Mesendoderm (in vitro differentiated cells): ENCODE measurements around the gene TIMP4.

Experiments
- DNase-seq: peaks from one replicate; pipeline ENCODE4 v3.0.0; 2013
- H2AK5ac ChIP-seq: 2 replicates; pipeline ENCODE4 v1.6.1; 2013; ENCODE audit warnings: low read length, inconsistent platforms
- H2BK120ac ChIP-seq: 2 replicates; pipeline ENCODE4 v1.6.1; 2013; ENCODE audit warnings: low read depth, mild to moderate bottlenecking, low read length, moderate library complexity, mixed read lengths
- H2BK15ac ChIP-seq: replicated peaks from 2 replicates; pipeline ENCODE4 v1.6.1; 2013; ENCODE audit warnings: low read depth, mild to moderate bottlenecking, moderate library complexity
- H2BK5ac ChIP-seq: 2 replicates; pipeline ENCODE4 v1.6.1; 2013; ENCODE audit warnings: low read length, inconsistent platforms
- H3K18ac ChIP-seq: 2 replicates; pipeline ENCODE4 v1.6.1; 2013; ENCODE audit warnings: mild to moderate bottlenecking, low read length, mixed read lengths
- H3K23ac ChIP-seq: one replicate; pipeline ENCODE4 v1.6.1; 2013; ENCODE audit warnings: low read length
- H3K27ac ChIP-seq: 2 replicates; pipeline ENCODE4 v1.5.1; 2013; ENCODE audit warnings: low read depth, mild to moderate bottlenecking, inconsistent platforms, low read length, moderate library complexity
- H3K27me3 ChIP-seq: 2 replicates; pipeline ENCODE4 v1.6.1; 2013; ENCODE audit warnings: low read length, control low read depth, mild to moderate bottlenecking, inconsistent platforms; ENCODE audit not compliant: insufficient read depth, poor library complexity
- H3K36me3 ChIP-seq: 2 replicates; pipeline ENCODE4 v1.6.1; 2013; ENCODE audit warnings: low read length, inconsistent platforms; ENCODE audit not compliant: control insufficient read depth, insufficient read depth
- H3K4ac ChIP-seq: one replicate; pipeline ENCODE4 v1.6.1; 2013; ENCODE audit warnings: low read depth, mild to moderate bottlenecking, low read length, moderate library complexity
- H3K4me1 ChIP-seq: 2 replicates; pipeline ENCODE4 v1.6.1; 2013; ENCODE audit warnings: low read depth, low read length, inconsistent platforms; ENCODE audit not compliant: control insufficient read depth
- H3K4me2 ChIP-seq: 2 replicates; pipeline ENCODE4 v1.6.1; 2013; ENCODE audit warnings: low read length
- H3K4me3 ChIP-seq: 2 replicates; pipeline ENCODE4 v1.5.1; 2013; ENCODE audit warnings: mild to moderate bottlenecking, low read length
- H3K56ac ChIP-seq: one replicate; pipeline ENCODE4 v1.6.1; 2013; ENCODE audit warnings: low read length
- H3K79me1 ChIP-seq: 2 replicates; pipeline ENCODE4 v1.6.1; 2013; ENCODE audit warnings: low read length, inconsistent platforms
- H3K79me2 ChIP-seq: 2 replicates; pipeline ENCODE4 v1.6.1; 2013; ENCODE audit warnings: mild to moderate bottlenecking, low read length; ENCODE audit not compliant: control insufficient read depth, insufficient read depth
- H3K9ac ChIP-seq: 2 replicates; pipeline ENCODE4 v1.6.1; 2013; ENCODE audit warnings: low read length, inconsistent platforms
- H4K5ac ChIP-seq: one replicate; pipeline ENCODE4 v1.6.1; 2013; ENCODE audit warnings: low read length
- H4K8ac ChIP-seq: one replicate; pipeline ENCODE4 v1.6.1; 2013; ENCODE audit warnings: low read depth, mild to moderate bottlenecking, control low read depth, low read length, moderate library complexity
- WGBS: extraction: QIAGEN DNeasy Blood & Tissue Kit; methylation state at CpG from one replicate; pipeline ENCODE4 v1.1.7; 2013; ENCODE audit warnings: low lambda C conversion rate, missing lambda C conversion rate; ENCODE audit not compliant: insufficient coverage; ENCODE audit errors: extremely low coverage; 5-methylcytosine and 5-hydroxymethylcytosine counted together

TIMP4 gene

GRCh38 chr3:12155264-12155663, 3.4 kb downstream of the TIMP4 start:
- Histone ChIP-seq H3K4me3 (no peak overlapping the region), H3K56ac (no peak overlapping the region), H3K27me3 (no peaks in the 10 kb centered on the region), H3K23ac (no peak overlapping the region), H3K4me1 (peaks cover 4% of the 10 kb centered on the region), H3K36me3 (no peaks in the 10 kb centered on the region), H2BK5ac (no peak overlapping the region), H3K4ac (no peak overlapping the region), H2AK5ac (no peak overlapping the region), H3K18ac (no peak overlapping the region), H4K8ac (no peak overlapping the region), H3K9ac (no peak overlapping the region), H4K5ac (no peak overlapping the region), H3K79me2 (no peaks in the 10 kb centered on the region), H3K27ac (no peak overlapping the region), H2BK15ac (no peak overlapping the region), H2BK120ac (no peak overlapping the region), H3K4me2 (no peak overlapping the region), H3K79me1 (no peaks in the 10 kb centered on the region)
- no peak for DNase-seq

GRCh38 chr3:12154151-12154550, 4.6 kb downstream of the TIMP4 start:
- Histone ChIP-seq H3K79me2 (no peaks in the 10 kb centered on the region), H3K36me3 (no peaks in the 10 kb centered on the region), H3K27me3 (no peaks in the 10 kb centered on the region), H3K27ac (no peak overlapping the region), H3K9ac (no peak overlapping the region), H2AK5ac (no peak overlapping the region), H3K56ac (no peak overlapping the region), H3K18ac (no peak overlapping the region), H2BK15ac (no peak overlapping the region), H3K4ac (no peak overlapping the region), H2BK120ac (no peak overlapping the region), H4K8ac (no peak overlapping the region), H3K4me3 (no peak overlapping the region), H3K79me1 (no peaks in the 10 kb centered on the region), H3K4me1 (peaks cover 2% of the 10 kb centered on the region), H4K5ac (no peak overlapping the region), H3K4me2 (no peak overlapping the region), H3K23ac (no peak overlapping the region), H2BK5ac (no peak overlapping the region)
- no peak for DNase-seq
- WGBS: no CpG with 5 or more reads among the region's 1 CpG

GRCh38 chr3:12150112-12150511, 8.6 kb downstream of the TIMP4 start:
- WGBS: no CpG with 5 or more reads among the region's 2 CpGs

GRCh38 chr3:12149029-12149428, 9.7 kb downstream of the TIMP4 start:
- Histone ChIP-seq H2AK5ac (no peak overlapping the region), H3K79me2 (no peaks in the 10 kb centered on the region), H3K4me2 (no peak overlapping the region), H3K4me1 (no peaks in the 10 kb centered on the region), H3K4ac (no peak overlapping the region), H3K23ac (no peak overlapping the region), H2BK5ac (no peak overlapping the region), H3K9ac (no peak overlapping the region), H3K56ac (no peak overlapping the region), H3K27me3 (no peaks in the 10 kb centered on the region), H2BK15ac (no peak overlapping the region), H3K36me3 (no peaks in the 10 kb centered on the region), H3K18ac (no peak overlapping the region), H4K8ac (no peak overlapping the region), H4K5ac (no peak overlapping the region), H3K4me3 (no peak overlapping the region), H2BK120ac (no peak overlapping the region), H3K27ac (no peak overlapping the region), H3K79me1 (no peaks in the 10 kb centered on the region)
- WGBS: no CpG with 5 or more reads among the region's 4 CpGs
- no peak for DNase-seq

More at GRCh38 chr3:12150112-12150511, 8.6 kb downstream of the TIMP4 start:
- H3K4me2 ChIP-seq: no peak overlapping the region
- H3K79me1 ChIP-seq: no peaks in the 10 kb centered on the region
- no peak overlapping the region for H3K56ac ChIP-seq
- H3K79me2 ChIP-seq: no peaks in the 10 kb centered on the region
- H3K18ac ChIP-seq: no peak overlapping the region
- no peak overlapping the region for H3K4ac ChIP-seq
- H3K27me3 ChIP-seq: no peaks in the 10 kb centered on the region
- H4K5ac ChIP-seq: no peak overlapping the region
- H3K9ac ChIP-seq: no peak overlapping the region
- H2BK5ac ChIP-seq: no peak overlapping the region
- no peak overlapping the region for H3K27ac ChIP-seq
- no peak overlapping the region for H2BK120ac ChIP-seq
- H3K23ac ChIP-seq: no peak overlapping the region
- H3K4me1 ChIP-seq: no peaks in the 10 kb centered on the region
- H3K36me3 ChIP-seq: no peaks in the 10 kb centered on the region
- DNase-seq: no peak
- H4K8ac ChIP-seq: no peak overlapping the region
- H2AK5ac ChIP-seq: no peak overlapping the region
- no peak overlapping the region for H2BK15ac ChIP-seq
- H3K4me3 ChIP-seq: no peak overlapping the region

GRCh38 chr3:12148183-12148940, 10.3 kb downstream of the TIMP4 start:
- Histone ChIP-seq H3K4me2 (no peak overlapping the region), H3K27ac (no peak overlapping the region), H3K4ac (no peak overlapping the region), H3K27me3 (no peaks in the 10 kb centered on the region), H3K23ac (no peak overlapping the region), H2BK5ac (no peak overlapping the region), H3K9ac (no peak overlapping the region), H2BK15ac (no peak overlapping the region), H3K4me1 (no peaks in the 10 kb centered on the region), H3K4me3 (no peak overlapping the region), H2AK5ac (no peak overlapping the region), H4K5ac (no peak overlapping the region), H3K79me1 (no peaks in the 10 kb centered on the region), H3K18ac (no peak overlapping the region), H3K56ac (no peak overlapping the region), H3K79me2 (no peaks in the 10 kb centered on the region), H2BK120ac (no peak overlapping the region), H4K8ac (no peak overlapping the region), H3K36me3 (no peaks in the 10 kb centered on the region)
- no peak for DNase-seq
- WGBS: no CpG with 5 or more reads among the region's 4 CpGs
